ENCODE results near the gene IGSF6.

- TF ChIP-seq GATA3 (IDR thresholded peaks at IDR 0.05; ENCODE audit: low read depth, low read length) (no peak), GATA2 (IDR thresholded peaks at IDR 0.05; ENCODE audit: low read depth, low read length) (no peak)
Measured at GRCh38 chr16:21653571-21653970, 1.2 kb upstream of the IGSF6 start.

Measured in SH-SY5Y (cell line).